GM12873 (cell line): ENCODE results near the gene NSMF.

Experiments
- CTCF ChIP-seq: IDR thresholded peaks from 2 replicates; pipeline ENCODE4 v1.5.1; 2012; ENCODE audit warnings: low read depth, mild to moderate bottlenecking, moderate library complexity, low read length, control low read depth; ENCODE audit not compliant: insufficient read depth; ENCODE audit errors: missing control alignments

The NSMF gene

DNA sequence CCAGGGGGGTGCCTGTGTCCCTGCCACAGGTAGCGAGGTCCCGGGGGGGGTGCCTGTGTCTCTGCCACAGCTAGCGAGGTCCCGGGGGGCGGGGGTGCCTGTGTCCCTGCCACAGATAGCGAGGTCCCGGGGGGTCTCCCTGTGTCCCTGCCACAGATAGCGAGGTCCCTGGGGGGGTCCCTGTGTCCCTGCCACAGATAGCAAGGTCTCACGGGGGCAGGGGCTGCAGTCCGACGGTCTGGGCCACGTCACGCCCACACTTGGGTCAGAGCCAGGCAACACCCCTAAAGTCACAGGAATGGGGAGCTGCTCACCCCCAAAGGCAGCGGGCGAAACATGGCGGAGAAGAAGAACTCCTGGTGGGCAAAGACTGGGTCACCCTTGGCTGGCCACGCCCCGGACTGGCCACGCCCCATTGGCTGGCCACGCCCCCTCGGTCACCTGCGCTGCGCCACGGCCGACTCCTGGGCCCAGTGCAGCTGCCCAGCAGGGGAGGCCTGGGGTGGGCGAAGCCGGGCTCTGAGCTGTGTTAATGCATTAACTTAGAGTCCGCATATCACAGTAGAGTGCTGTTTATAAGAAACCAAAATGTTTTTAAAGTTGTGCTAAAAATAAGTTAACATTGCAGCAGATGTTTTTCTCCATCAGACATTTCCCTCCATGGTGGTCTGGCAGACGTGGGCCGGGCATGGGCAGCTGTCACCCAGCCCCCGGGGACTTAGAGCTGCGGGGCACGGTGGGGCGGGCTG is 29.0 kb downstream of the NSMF start:
- TF ChIP-seq CTCF: no peak

GRCh38 chr9:137429546-137429890 is 29.6 kb downstream of the NSMF start:
- TF ChIP-seq CTCF: no peak

- no peak for TF ChIP-seq CTCF
Measured at GRCh38 chr9:137428841-137429545, 30.1 kb downstream of the NSMF start.

- TF ChIP-seq CTCF: no peak
Measured at GRCh38 chr9:137428311-137428630, 30.9 kb downstream of the NSMF start.

DNA sequence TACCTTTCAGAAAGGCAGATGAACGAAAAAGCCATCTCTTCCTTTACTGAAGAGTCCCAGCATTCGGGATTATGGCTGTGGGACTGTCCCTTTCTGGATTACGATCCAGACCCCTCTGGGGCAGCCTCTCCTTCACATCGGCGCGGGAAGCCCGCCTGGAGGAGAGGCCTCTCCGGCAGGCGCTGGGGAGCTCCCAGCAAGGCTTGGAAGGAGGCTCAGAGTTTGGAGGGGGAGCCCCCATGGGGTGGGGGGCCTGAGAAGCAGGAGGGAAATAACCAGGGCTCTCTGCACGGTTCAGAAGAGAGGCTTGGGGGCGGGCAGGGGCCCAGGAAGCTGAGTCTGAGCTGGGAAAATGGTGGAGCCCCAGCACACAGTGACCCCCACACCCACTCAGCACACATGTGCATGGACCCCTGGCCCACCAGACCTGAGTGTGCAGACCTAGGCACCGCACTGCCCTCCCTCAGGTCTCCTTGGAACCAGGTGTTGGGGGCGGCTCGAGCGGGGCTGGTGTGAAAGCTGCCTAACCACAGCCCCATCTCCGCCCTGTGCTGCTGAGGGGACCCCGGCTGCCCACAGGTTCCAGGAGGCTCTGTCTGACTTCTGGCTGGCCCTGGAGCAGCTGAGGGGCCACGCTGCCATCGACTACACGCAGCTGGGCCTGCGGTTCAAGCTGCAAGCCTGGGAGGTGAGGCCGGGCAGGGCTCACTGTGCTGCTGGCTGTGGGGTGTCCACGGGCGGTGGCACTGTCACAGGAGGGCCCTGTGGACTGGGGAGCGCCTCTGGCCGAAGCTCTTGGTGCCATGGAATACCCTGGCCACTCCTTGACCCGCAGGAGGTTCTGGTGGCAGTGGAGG is 31.5 kb downstream of the NSMF start:
- TF ChIP-seq CTCF: no peak

DNA sequence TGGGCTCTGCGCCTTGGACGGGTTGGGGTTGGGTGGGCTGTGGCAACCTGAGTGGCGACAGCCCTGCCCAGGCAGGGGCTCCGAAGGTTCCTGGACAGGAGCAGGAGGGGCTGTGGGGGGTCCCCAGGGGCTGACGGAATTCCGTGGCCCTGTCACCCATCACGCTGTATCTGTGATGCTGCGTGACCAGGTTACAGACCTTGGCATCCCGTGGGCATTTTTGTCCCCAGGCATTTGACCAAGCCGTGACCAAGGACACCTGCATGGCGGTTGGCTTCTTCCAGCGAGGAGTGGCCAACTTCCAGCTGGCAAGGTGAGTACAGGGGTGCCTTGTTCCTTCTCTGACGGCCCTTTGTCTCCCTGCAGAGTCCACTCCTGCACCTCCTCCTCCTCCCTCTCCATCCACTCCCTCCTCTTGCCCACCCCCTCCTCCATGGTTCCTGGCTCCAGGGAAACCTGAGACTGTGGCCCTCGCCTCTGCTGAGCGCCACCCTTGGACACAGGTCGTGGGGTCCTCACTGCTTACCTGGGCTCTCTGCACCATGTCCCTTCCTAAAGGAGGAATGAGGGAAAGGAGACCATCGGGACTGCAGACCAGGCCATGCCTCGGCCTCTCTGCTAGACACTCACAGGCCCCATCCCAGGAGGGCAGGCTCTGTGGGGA is 33.0 kb downstream of the NSMF start:
- no peak for TF ChIP-seq CTCF
